ENCODE measurements around the gene LGALS4. TPM values are rescaled to one million over a fixed set of nuclear protein-coding genes. Genes with fewer than 3 reads are reported as not detected.
A peak's percentile ranks its signal among the peaks of the same experiment; 100 is the strongest.
"Not testable (repeated sequence)": the region's sequence is repeated elsewhere in the genome, so short reads cannot be mapped to it uniquely, and the experiment has no call there.

Gene LGALS4
- total and polyA plus RNA-seq, 7 donors = 0.33 to 9,832 (median 13.2) TPM

GRCh38 chr19:38780443-38780842, 32.3 kb downstream of the LGALS4 start:
- TF ChIP-seq POLR2A (IDR thresholded peaks at IDR 0.05) = no peak
- no peak for TF ChIP-seq EP300 (IDR thresholded peaks at IDR 0.05)
- TF ChIP-seq CTCF (IDR thresholded peaks at IDR 0.05) = no peak
- TF ChIP-seq POLR2AphosphoS5 (IDR thresholded peaks at IDR 0.05) = no peak
- intact Hi-C loops (cut with DNase I) = no loop called here
- no peak for DNase-seq
- Histone ChIP-seq H3K27me3 (peaks cover 0 to 4% (median 0%) of the 10 kb centered on the region in 3 donors), H3K27ac (no peak overlapping the region), H3K4me1 (no peaks in the 10 kb centered on the region), H3K4me3 (no peak overlapping the region), H3K36me3 (no peaks in the 10 kb centered on the region), H3K9me3 (no peaks in the 10 kb centered on the region)
- WGBS, 2 donors = 87 to 91% methylated on average over 7 of the region's 7 CpGs

- intact Hi-C loops (cut with DNase I) = no loop called here
- 73 to 76% methylated on average over 7 of the region's 7 CpGs for WGBS, 2 donors
- Histone ChIP-seq H3K4me1 (no peaks in the 10 kb centered on the region), H3K9me3 (no peaks in the 10 kb centered on the region), H3K27ac (no peak overlapping the region), H3K27me3 (peaks cover 0 to 4% (median 0%) of the 10 kb centered on the region in 3 donors), H3K4me3 (no peak overlapping the region), H3K36me3 (no peaks in the 10 kb centered on the region)
- TF ChIP-seq POLR2AphosphoS5 (IDR thresholded peaks at IDR 0.05) (no peak), POLR2A (IDR thresholded peaks at IDR 0.05) (no peak), EP300 (IDR thresholded peaks at IDR 0.05) (no peak), CTCF (IDR thresholded peaks at IDR 0.05) (no peak)
- DNase-seq = no peak
Measured at GRCh38 chr19:38778733-38779132, 34.0 kb downstream of the LGALS4 start.

GRCh38 chr19:38774181-38774950, 38.4 kb downstream of the LGALS4 start:
- no peak for DNase-seq
- TF ChIP-seq CTCF (IDR thresholded peaks at IDR 0.05) (no peak), POLR2AphosphoS5 (IDR thresholded peaks at IDR 0.05) (no peak), POLR2A (IDR thresholded peaks at IDR 0.05) (no peak)
- no peak overlapping the region for H3K4me3 ChIP-seq
- H3K9me3 ChIP-seq = no peaks in the 10 kb centered on the region
- H3K27ac ChIP-seq = no peak overlapping the region
- WGBS, 2 donors = 83 to 85% methylated on average over 13 of the region's 13 CpGs
- peaks cover 0 to 8% (median 2%) of the 10 kb centered on the region in 4 donors for H3K4me1 ChIP-seq
- intact Hi-C loops (cut with DNase I) = no loop called here
- no peaks in the 10 kb centered on the region for H3K27me3 ChIP-seq
- H3K36me3 ChIP-seq = no peaks in the 10 kb centered on the region

GRCh38 chr19:38773469-38774177, 39.1 kb downstream of the LGALS4 start, which contains the start of gene LGALS7:
Gene LGALS7, minus strand, starts transcription at chr19:38773517. Its CDS starts 25 bp downstream, at chr19:38773492.
- Histone ChIP-seq H3K4me3 (no peak within 1 kb of the TSS), H3K4me1 (peaks cover 0 to 8% (median 2%) of the 10 kb centered on the region in 4 donors), H3K9me3 (no peaks in the 10 kb centered on the region), H3K27ac (no peak within 1 kb of the TSS), H3K27me3 (no peaks in the 10 kb centered on the region), H3K36me3 (no peaks in the 10 kb centered on the region)
- TF ChIP-seq EP300 (IDR thresholded peaks at IDR 0.05) (no peak), POLR2AphosphoS5 (IDR thresholded peaks at IDR 0.05) (no peak), CTCF (IDR thresholded peaks at IDR 0.05) (no peak), POLR2A (IDR thresholded peaks at IDR 0.05) (no peak)
- 60 to 75% methylated on average over 11 of the region's 14 CpGs for WGBS, 2 donors
- DNase-seq = no peak
- intact Hi-C loops (cut with DNase I) = no loop called here

GRCh38 chr19:38771569-38771968, 41.2 kb downstream of the LGALS4 start:
- intact Hi-C loops (cut with DNase I); H3K9me3 ChIP-seq; H3K4me1 ChIP-seq; H3K36me3 ChIP-seq; DNase-seq; H3K27ac ChIP-seq; H3K27me3 ChIP-seq; H3K4me3 ChIP-seq: not testable (repeated sequence)
- WGBS, 2 donors = 72 to 89% methylated on average over 5 to 9 of the region's 30 CpGs

- H3K4me1 ChIP-seq; intact Hi-C loops (cut with DNase I); H3K9me3 ChIP-seq; H3K36me3 ChIP-seq; DNase-seq; H3K27ac ChIP-seq; H3K27me3 ChIP-seq: not testable (repeated sequence)
- 44 to 79% methylated on average over 1 of the region's 22 CpGs for WGBS, 2 donors
- peak overlapping the region in 2 of 4 donors; percentile 30 to 32 for H3K4me3 ChIP-seq
Measured at GRCh38 chr19:38770949-38771275, 41.8 kb downstream of the LGALS4 start.

GRCh38 chr19:38770228-38770948, 42.4 kb downstream of the LGALS4 start:
- intact Hi-C loops (cut with DNase I); H3K4me1 ChIP-seq; H3K27me3 ChIP-seq; H3K9me3 ChIP-seq; DNase-seq; H3K36me3 ChIP-seq: not testable (repeated sequence)
- WGBS, 2 donors = 4 to 26% methylated on average over 27 to 28 of the region's 58 CpGs
- Histone ChIP-seq H3K4me3 (peak overlapping the region in 3 of 4 donors; percentile 14 to 38 (median 33)), H3K27ac (peak overlapping the region in 3 of 4 donors; percentile 17 to 64 (median 43))

Data from sigmoid colon (tissue), 7 donors.